Measurements from ENCODE around the gene PHF2.

Gene PHF2

GRCh38 chr9:93684806-93685543 is 108.6 kb downstream of the PHF2 start:
- H3K27ac ChIP-seq: no peak overlapping the region
- DNase-seq (ENCODE audit: low read depth, low spot score): no peak

- DNase-seq (ENCODE audit: low read depth, low spot score): no peak
- H3K27ac ChIP-seq: no peak overlapping the region
Observed at GRCh38 chr9:93686127-93686879, 109.9 kb downstream of the PHF2 start.

- no peak overlapping the region for H3K27ac ChIP-seq
- no peak for DNase-seq (ENCODE audit: low read depth, low spot score)
Observed at GRCh38 chr9:93686880-93687236, 110.5 kb downstream of the PHF2 start.

GRCh38 chr9:93690618-93691017 is 114.2 kb downstream of the PHF2 start:
- no peak overlapping the region for H3K27ac ChIP-seq
- DNase-seq (ENCODE audit: low read depth, low spot score): no peak

GRCh38 chr9:93693129-93693528 is 116.7 kb downstream of the PHF2 start:
- DNase-seq (ENCODE audit: low read depth, low spot score): no peak
- H3K27ac ChIP-seq: no peak overlapping the region

- no peak overlapping the region for H3K27ac ChIP-seq
- no peak for DNase-seq (ENCODE audit: low read depth, low spot score)
Observed at GRCh38 chr9:93697352-93698139, 121.2 kb downstream of the PHF2 start.

- no peak overlapping the region for H3K27ac ChIP-seq
- DNase-seq (ENCODE audit: low read depth, low spot score): no peak
Observed at GRCh38 chr9:93698140-93698908, 121.9 kb downstream of the PHF2 start.

GRCh38 chr9:93699650-93700049 is 123.3 kb downstream of the PHF2 start:
- H3K27ac ChIP-seq: no peak overlapping the region
- DNase-seq (ENCODE audit: low read depth, low spot score): no peak

GRCh38 chr9:93701494-93702218 is 125.3 kb downstream of the PHF2 start:
- H3K27ac ChIP-seq: no peak overlapping the region
- DNase-seq (ENCODE audit: low read depth, low spot score): no peak

- no peak for DNase-seq (ENCODE audit: low read depth, low spot score)
- H3K27ac ChIP-seq: no peak overlapping the region
Observed at GRCh38 chr9:93702261-93702660, 125.9 kb downstream of the PHF2 start.

- no peak overlapping the region for H3K27ac ChIP-seq
Observed at GRCh38 chr9:93708289-93708986, 132.1 kb downstream of the PHF2 start.

GRCh38 chr9:93708987-93709302 is 132.6 kb downstream of the PHF2 start:
- no peak overlapping the region for H3K27ac ChIP-seq
- no peak for DNase-seq (ENCODE audit: low read depth, low spot score)

More at GRCh38 chr9:93708289-93708986, 132.1 kb downstream of the PHF2 start:
- no peak for DNase-seq (ENCODE audit: low read depth, low spot score)

- no peak for DNase-seq (ENCODE audit: low read depth, low spot score)
- no peak overlapping the region for H3K27ac ChIP-seq
Observed at GRCh38 chr9:93709600-93710369, 133.4 kb downstream of the PHF2 start.

GRCh38 chr9:93710370-93710723 is 134.0 kb downstream of the PHF2 start:
- no peak for DNase-seq (ENCODE audit: low read depth, low spot score)
- H3K27ac ChIP-seq: no peak overlapping the region

GRCh38 chr9:93711002-93711401 is 134.6 kb downstream of the PHF2 start:
- H3K27ac ChIP-seq: no peak overlapping the region
- no peak for DNase-seq (ENCODE audit: low read depth, low spot score)

GRCh38 chr9:93712896-93713295 is 136.5 kb downstream of the PHF2 start:
- no peak overlapping the region for H3K27ac ChIP-seq
- DNase-seq (ENCODE audit: low read depth, low spot score): no peak

GRCh38 chr9:93713716-93714115 is 137.3 kb downstream of the PHF2 start:
- H3K27ac ChIP-seq: no peak overlapping the region
- DNase-seq (ENCODE audit: low read depth, low spot score): no peak

- no peak overlapping the region for H3K27ac ChIP-seq
- DNase-seq (ENCODE audit: low read depth, low spot score): no peak
Observed at GRCh38 chr9:93721417-93721965, 145.1 kb downstream of the PHF2 start.

Measured in epithelial cell of prostate (primary cell).